GM21825 (cell line): ENCODE results near the gene MRM1.

ENCODE experiments used
- ATAC-seq: cut with Tn5 transposase; IDR thresholded peaks from one replicate; pipeline ENCODE4 v1.9.1; 2021; ENCODE audit warnings: mild to moderate bottlenecking, moderate library complexity; ENCODE audit not compliant: unreplicated experiment

Gene MRM1

DNA sequence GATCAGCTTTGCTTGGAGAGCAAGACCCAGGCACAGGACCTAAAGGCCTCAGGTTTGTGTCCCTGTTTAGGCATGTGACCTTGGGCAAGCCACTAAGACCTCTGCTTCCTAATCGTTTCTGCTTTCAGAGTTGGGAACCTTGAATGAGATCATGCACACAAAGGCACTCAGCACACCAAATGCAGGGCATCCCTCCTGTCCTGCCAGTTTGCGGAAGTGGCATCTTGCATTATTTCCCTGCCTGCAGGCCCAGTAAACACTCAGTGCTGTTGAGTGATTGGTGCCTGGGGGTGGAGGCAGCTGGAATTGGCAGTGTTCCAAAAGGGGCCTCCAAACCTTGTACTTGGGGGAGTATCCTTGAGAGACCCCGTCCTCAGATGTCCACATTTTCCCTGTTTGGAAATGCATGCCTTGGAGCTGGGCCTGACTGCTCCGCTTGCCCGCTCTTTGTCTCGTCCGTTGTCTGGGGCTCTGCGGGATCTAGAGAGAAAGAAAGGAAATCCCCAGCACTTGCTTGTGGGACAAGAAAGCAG is 28.7 kb downstream of the MRM1 start:
- ATAC-seq, result no peak

DNA sequence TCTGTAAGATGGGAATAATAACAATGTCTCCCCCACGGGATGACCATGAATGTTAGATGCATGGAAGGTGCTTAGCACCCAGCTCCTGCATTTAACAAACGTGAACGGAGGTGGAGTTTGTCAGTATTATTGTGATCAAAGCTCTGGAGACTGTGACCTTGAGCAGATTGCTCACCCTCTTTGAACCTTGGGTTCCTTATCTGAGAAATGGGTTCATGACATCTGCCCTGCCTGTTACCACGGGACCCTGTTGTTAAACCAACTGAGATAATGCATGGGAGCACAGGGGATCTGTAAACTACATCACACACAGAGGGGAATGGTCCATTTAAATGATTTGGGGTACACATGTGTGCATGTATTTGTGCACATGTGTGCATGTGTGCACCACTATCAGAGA is 29.6 kb downstream of the MRM1 start:
- ATAC-seq, result no peak

DNA sequence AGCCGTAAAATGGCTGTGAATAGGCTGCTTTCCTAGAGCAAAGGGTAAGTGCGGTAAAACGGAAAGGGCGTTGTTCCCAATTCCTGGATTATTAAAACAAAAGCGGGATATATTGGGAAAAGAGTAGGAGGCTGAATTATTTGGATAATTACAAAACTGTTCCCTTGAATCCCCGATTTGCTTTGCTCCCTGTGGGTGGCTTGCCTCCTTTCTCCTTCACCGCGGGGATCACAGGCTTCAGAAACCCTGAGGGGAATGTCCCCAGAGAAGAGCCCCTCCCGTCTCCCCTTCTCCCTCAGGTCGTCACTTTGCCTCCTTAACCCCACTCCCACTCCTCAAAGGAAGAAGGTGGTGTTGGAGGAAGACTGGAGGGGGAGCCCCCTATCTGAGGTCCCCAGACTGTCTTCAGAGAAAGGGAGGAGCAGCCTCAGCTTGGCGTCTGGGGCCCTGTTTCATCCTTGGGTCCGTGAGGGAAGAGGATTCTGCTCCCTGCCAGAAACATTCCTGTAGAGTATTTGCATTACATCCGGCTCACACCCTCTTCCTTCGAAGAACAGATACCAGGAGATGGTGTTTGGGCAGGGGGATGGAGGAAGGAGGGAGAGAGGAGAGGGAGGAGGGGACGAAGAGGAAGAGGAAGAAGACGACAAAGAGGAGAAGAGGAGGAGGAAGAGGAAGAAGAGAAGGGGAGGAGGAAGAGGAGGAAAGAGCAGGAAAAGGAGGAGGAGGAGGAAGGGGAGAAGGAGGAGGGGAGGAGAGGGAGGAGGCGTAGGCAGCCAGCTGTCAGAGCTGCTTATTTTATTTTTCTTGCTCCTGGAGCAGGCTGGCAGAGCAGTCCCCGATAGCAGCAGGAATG is 31.8 kb downstream of the MRM1 start:
- no peak for ATAC-seq

DNA sequence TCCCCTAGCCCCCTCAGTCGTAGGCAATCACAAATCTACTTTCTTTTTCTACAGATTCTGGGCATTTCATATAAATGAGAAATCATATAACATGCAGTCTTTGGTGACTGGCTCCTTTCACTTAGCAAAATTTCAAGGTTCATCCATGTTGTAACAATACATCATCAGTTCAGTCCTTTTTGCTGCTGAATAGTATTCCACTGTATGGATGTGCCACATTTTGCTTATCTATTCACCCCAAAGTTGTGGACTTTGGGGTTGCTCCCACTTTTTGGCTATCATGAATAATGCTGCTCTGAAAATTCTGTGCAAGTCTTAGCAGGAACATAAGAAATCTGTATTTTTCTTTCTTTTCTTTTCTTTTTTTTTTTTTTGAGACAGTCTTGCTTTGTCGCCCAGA is 39.0 kb downstream of the MRM1 start:
- ATAC-seq, result no peak

DNA sequence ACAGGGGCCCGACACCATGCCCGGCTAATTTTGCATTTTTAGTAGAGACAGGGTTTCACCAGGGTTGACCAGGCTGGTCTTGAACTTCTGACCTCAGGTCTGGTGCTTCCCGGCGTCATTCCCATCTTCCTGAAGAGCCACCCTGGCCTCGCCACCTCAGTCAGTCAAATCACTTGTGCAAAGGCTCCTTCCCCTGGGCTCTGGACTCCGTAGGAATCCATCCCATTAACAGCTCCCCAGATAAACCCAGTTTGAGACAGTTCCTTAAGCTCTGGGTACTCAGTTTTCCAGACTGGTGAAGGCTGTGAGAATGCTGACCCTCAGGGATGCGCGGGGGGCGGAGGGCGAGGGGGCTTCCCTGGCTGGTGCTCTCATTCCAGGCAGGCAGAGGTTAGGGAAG is 39.5 kb downstream of the MRM1 start:
- no peak for ATAC-seq

DNA sequence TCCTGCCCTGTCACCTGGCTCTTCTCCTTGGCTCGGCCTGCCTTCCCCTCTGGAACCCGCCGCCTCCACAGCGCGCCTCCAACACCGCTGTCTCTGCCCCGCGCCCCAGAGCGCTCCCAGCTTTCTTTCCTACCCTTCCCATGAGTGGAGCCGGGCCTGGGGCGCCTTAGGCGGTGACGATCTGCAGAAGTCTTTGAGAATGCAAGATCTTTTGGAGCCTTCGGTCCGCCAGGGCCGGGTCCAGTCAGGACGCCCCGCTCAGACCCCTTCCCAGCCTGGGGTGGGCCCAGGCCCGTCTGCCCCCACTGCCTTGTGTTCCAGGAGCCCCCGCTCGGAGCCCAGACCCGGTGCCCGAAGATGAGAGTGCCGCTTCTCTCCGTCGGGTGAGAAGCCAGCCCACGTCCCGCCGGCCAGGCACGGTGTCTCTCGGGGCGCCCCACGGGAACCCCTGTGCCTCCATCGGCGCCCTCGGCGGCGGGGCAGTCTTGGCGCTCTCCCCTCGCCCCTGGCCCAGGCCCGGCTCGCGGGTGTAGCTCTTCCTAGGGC is 40.0 kb downstream of the MRM1 start:
- no peak for ATAC-seq

DNA sequence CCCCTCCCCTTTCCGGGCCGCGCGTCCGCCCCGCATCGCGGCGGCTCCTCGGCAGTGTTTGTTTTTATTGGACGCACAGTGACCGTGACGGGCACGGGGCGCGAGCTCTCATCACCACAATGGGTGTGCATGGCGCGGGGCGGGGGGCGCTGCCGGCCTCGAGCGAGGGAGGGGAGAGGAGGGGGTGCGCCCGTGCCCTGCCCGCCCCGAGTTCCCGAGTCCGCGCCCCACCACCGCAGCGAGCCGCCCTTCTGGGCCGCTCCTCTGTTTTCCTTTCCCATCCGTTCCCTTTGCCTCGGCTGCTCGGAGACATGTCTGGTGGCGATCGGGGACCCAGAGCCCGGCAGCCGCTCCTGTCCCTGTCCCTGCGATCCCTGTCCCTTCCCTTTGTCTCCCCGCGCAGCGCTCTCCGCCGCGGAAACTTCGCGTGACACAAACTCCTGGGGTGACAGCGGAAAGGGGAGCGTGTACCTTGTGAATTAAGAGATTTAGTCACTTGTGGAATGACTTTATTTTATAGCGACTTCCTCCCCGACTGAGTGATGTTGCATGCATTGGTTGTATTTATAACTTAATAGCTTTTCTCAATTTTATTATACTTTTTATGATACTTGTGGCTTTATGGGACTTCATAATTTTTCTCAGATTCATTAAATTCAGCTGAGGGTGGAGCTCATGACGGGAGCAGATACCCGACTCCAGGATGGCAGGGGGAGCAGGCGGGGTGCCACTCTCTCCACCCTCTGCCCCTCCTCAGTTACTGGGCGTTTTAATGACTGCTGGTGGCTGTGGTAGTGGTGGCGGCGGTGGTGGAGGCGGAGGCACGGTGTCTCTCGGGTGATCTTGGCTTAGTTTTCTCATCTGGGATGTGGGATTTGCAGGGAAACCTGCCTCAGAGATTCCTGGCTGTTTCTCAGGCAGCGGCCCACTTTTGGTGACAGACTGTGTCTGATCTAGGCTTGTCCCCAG is 40.8 kb downstream of the MRM1 start:
- ATAC-seq, result no peak

DNA sequence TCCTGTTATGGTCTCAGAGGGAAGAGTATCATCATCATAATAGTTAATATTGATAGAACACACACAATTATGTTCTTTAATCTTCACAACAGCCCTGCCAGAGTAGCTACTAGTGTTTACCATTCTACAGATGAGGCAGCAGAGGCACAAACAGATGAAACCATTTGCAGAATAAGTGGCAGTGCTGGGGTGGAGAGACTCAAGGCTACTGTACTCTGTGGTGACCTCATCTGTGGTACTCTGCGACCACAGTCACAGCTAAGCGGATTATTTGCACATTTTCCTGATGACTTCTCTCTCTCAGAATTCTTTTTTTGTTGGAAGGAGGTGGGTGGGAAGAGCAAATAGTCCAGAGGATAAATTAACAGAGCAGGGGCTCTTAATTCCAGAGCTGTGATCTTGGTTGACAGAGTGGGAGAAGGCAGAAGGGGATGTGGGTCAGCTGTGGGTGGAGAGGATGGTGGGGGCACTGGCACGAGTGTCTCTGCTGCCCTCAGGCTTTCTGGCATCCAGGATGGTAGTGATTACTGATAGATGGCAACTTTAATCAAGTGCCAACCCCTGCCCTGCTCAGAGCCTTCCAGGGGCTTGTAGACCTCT is 41.8 kb downstream of the MRM1 start:
- no peak for ATAC-seq

DNA sequence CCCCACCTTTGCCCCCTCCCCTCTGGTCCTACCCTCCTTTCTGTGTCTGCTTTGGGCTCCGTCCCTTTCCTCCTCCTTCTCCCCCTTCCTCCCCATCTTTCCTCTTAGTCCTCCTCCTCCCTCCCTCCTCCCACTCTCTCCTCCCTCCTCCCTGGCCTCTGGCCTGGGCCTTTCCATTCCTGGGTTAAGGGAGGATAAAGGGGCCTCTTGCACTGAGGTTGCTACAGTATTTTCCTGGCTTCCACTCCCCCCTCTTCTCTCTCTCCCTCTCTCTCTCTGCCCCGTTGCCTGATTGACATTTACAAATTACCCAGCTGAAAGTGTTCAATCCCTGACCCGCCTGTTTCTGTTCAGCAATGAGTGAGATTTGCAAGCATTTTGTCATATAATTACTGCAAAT is 44.0 kb downstream of the MRM1 start:
- no peak for ATAC-seq

DNA sequence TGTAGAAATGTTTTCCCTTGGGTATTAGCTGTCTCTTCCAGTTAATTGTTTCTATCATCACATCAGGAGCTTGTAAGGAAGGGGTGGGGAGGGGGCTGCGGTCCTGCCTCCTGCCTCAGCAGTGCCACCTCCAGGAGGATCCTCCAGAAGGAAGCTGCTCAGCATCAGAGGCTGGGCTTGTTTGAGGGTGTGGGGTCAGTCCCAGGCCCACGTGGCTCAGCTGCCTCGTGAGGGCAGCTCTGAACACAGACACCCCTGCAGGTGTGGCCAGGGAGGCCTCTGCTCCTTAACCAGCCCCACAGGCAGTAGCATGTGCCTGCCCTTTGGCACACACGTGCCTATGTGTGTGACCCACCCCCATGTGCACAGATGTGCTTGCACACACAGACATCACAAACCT is 46.3 kb downstream of the MRM1 start:
- no peak for ATAC-seq

DNA sequence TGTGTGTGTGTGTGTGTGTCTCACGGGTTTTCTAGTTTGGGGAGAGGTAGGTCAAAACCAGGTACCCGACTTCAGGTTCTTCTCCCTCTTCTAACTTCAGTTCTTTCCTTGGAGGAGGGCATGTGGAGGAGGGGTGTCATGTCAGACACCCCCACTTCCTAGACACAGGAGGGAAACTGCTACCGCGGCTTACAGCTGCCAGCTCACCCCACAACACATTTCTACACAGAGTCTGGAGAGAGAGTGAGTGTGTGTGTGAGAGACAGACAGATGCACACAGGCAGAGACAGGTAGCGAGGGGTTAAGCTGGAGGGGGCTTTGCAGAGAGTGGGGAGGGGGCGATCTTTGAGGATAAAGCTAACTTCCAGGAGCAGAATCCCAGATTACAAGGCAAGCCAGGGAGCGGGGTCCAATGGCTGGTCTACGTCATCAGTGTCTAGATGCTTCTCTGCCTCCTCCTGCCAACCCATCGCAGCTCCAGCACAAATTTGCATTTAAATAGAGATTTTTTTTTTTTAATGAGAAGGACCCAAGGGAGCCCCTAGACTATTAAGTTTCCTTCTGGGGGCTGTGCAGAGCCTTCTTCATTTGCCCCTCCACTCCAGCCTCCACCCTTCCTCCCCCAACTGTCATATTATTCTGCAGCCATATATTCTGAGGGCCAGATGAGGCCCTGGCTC is 48.9 kb downstream of the MRM1 start:
- ATAC-seq, result no peak

DNA sequence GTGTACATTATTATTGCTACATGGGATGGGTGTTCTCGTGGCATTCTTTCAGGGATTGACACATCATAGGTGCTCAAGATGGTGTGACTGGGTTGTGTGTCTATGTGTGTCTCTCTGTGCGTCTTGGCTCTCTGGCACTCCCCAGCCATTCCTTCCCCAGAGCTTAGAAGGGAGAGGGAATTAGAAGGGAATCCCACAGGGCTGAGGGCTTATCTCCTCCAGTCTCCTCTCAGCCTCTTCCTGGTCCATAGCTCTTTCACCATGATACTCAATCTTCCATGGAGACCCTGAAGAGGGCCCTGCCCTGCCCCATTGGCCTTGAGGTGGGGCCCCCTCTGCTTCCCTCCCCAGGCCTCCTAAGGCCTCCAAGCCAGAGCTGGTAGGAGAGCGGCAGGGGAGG is 52.0 kb downstream of the MRM1 start:
- ATAC-seq, result no peak

DNA sequence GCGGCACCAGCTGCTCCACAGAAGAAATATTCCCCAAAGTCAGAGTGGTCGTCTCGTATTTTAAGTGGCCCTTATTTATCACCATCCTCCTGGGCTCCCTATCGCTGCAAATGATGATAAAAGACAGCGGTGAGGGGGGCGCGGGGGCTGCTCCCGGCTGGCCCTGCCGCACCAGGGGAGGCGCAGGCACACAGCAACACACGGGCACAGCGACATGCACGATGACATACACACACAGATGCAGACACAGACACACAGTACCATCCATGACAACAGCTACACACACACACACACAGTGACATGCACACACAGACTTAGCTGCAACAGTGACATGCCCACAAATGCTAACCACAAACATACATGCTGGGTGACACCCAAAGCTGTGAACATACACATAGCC is 52.5 kb downstream of the MRM1 start:
- no peak for ATAC-seq

DNA sequence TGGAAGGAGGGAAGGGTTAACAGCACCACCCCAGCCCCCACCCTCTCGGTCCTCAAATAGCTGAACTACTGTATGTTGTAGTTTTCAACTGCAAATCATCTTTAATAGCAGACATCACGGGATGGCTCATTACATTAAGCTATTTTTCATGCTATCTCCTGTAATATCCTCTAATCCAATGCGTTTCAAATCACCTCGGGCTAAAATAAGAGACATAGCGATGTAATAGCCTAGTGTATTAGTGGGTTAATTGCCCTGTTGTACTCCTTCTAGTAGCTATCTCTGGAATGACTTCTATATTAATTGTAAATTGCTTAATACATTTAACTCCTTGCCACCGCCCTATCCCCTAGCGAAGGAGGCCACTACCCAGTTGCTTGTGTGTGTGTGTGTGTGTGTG is 54.3 kb downstream of the MRM1 start:
- ATAC-seq, result no peak

DNA sequence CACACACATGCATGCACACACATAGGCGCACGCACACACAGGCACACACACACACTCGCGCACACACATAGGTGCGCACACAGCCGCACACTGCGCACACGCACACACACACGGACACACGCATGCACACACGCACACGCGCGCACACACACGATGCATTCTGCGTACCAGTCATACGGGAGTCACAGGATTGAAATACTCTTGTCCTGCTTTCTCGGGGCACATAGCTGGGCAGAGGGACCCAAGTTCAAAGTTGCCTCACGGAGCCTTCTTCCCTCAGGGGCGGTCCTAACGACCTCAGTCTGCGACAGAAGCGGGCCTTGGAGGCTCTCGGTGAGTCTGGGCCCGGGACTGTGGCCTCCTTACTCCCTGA is 56.0 kb downstream of the MRM1 start:
- no peak for ATAC-seq

DNA sequence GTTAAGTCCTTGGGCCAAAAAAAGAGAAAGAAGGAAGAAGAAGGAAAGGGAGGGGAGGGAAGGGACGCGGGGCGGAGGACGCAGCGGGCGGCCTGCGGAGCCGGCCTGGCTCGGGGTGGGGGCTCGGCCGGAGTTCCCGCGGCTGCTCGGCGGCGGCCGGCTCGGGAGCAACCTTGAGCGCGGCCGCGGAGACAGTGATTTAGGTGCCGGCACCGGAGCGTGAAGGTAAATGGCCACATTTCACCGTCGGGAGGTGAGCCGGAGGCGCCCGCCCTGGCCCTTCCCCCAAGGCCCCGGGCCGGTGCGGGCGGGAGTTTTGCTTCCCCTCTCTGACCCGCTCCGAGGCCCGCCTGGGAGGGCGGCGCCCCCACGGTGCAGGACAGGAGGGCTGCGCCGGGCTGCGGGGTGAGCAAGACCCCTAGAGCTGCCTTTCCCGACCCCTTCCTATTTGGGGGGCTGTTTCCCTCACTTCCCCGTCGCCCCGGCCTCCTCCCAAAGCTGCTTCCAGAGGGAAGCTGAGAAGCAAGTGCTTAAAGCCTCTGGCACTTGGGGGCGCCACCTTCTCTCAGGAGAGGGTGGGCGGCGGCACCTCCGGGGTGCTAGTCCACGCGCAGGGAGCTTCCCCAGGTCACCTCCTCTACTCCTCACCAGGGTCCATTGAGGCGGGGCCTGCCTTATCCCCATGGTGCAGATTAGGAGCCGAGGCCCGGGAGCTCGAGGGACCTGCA is 56.5 kb downstream of the MRM1 start:
- no peak for ATAC-seq
